HepG2 (cell line): Measurements from ENCODE around the gene AKAP7. TPM values are rescaled to one million over a fixed set of nuclear protein-coding genes. Genes with fewer than 3 reads are reported as not detected.

Experiments
- ATAC-seq: fragments of 200-7000 bp; cut with Tn5 transposase; 3 replicates; pipeline ENCODE4 v1.9.1; 2020; ENCODE audit warnings: mild to moderate bottlenecking, moderate library complexity
- BruUV-seq: library from RNA; stranded (reverse); fragments of 400-500 nt; replicated peaks from 2 replicates; lab custom pipeline; 2021; lab: Mats Ljungman, UMichigan
- CTCF ChIA-PET: fragments of 300-600 bp; formaldehyde crosslinking; extraction: SDS; loops from one replicate; lab custom pipeline; 2021; ENCODE audit warnings: low total read pairs, inconsistent platforms, low intra/inter-chr PET ratio; lab: Yijun Ruan, JAX
- POLR2A ChIA-PET: fragments of 350-600 bp; sonication (Branson Sonifier 250); formaldehyde crosslinking; loops from one replicate; lab custom pipeline; 2020; ENCODE audit warnings: antibody characterized with exemption, inconsistent platforms; lab: Yijun Ruan, JAX
- DNase-seq: peaks from one replicate; pipeline ENCODE4 v3.0.0-alpha.2; 2015; ENCODE audit warnings: low spot score
- FAIRE-seq: peaks from 3 replicates; lab custom pipeline; 2011; peaks lifted over from hg19 to GRCh38; lab: Jason Lieb, UNC
- H2AFZ ChIP-seq: one replicate; pipeline ENCODE4 v1.6.1; 2011; ENCODE audit warnings: low read length, inconsistent platforms
- H3K27ac ChIP-seq: fragments of 300-600 bp; 3 replicates; pipeline ENCODE4 v1.8.0; 2011; ENCODE audit warnings: mixed run types, mild to moderate bottlenecking, mixed read lengths, low read length, inconsistent platforms; ENCODE audit not compliant: insufficient read depth; ENCODE audit errors: extremely low read length
- H3K27me3 ChIP-seq, 2 experiments: fragments of 200-600 bp in 1 of 2; 2 replicates in 1 of 2; 3 replicates in 1 of 2; pipeline versions ENCODE4 v1.6.0 to v1.8.0; 2011; ENCODE audit warnings: low read length in 2 of 2, mild to moderate bottlenecking in 2 of 2, moderate library complexity in 2 of 2, inconsistent platforms in 1 of 2; ENCODE audit not compliant: insufficient read depth in 2 of 2, control insufficient read depth in 1 of 2
- H3K36me3 ChIP-seq, 2 experiments: fragments of 200-600 bp in 1 of 2; replicated peaks in 1 of 2; 2 replicates in 1 of 2; 3 replicates in 1 of 2; pipeline versions ENCODE4 v1.5.1 to v1.8.0; 2011; ENCODE audit warnings: low read length in 2 of 2, inconsistent platforms in 1 of 2; ENCODE audit not compliant: insufficient read depth in 2 of 2, control insufficient read depth in 1 of 2
- H3K4me1 ChIP-seq: 2 replicates; pipeline ENCODE4 v1.5.1; 2012; ENCODE audit warnings: low read length, inconsistent platforms; ENCODE audit not compliant: insufficient read depth
- H3K4me2 ChIP-seq: 2 replicates; pipeline ENCODE4 v1.6.0; 2011; ENCODE audit warnings: low read depth, low read length, inconsistent platforms
- H3K4me3 ChIP-seq, 3 experiments: fragments of 200-600 bp in 1 of 3; sonication (generic), shearing (Covaris generic) in 1 of 3; replicated peaks in 1 of 3; 2 replicates each; pipeline ENCODE4 v1.5.1; 2011 to 2016; ENCODE audit warnings: low read length in 3 of 3, inconsistent platforms in 2 of 3, low read depth in 2 of 3, mild to moderate bottlenecking in 2 of 3, control low read depth in 1 of 3, mixed read lengths in 1 of 3; ENCODE audit not compliant: insufficient read depth in 1 of 3
- H3K79me2 ChIP-seq: one replicate; pipeline ENCODE4 v1.6.1; 2011; ENCODE audit warnings: low read length, inconsistent platforms; ENCODE audit not compliant: insufficient read depth
- H3K9ac ChIP-seq: 2 replicates; pipeline ENCODE4 v1.6.0; 2011; ENCODE audit warnings: mild to moderate bottlenecking, low read depth, low read length, inconsistent platforms; ENCODE audit not compliant: insufficient read depth
- H3K9me3 ChIP-seq: 2 replicates; pipeline ENCODE4 v1.5.1; 2012; ENCODE audit warnings: mild to moderate bottlenecking, low read length
- H4K20me1 ChIP-seq: 2 replicates; pipeline ENCODE4 v1.6.0; 2011; ENCODE audit warnings: inconsistent platforms, mild to moderate bottlenecking, low read length, moderate library complexity; ENCODE audit not compliant: insufficient read depth
- ATF7 ChIP-seq, 2 experiments: fragments of 450-650 bp in 1 of 2; sonication (generic) in 1 of 2; formaldehyde crosslinking in 1 of 2; IDR thresholded peaks; 2 replicates each; pipeline versions ENCODE4 v1.4.0 to v1.6.1; 2016 to 2020; ENCODE audit warnings: antibody characterized with exemption in 1 of 2, mild to moderate bottlenecking in 1 of 2, missing genetic modification reagents in 1 of 2
- BCL6 ChIP-seq: IDR thresholded peaks from 2 replicates; pipeline ENCODE4 v1.6.1; 2016; ENCODE audit warnings: missing genetic modification reagents, missing compliant biosample characterization
- CEBPB ChIP-seq: IDR thresholded peaks from 2 replicates; pipeline ENCODE4 v1.6.1; 2011; ENCODE audit warnings: low read depth, low read length, improper control_type of control experiment, borderline replicate concordance
- HNF4A ChIP-seq: sonication (generic); formaldehyde crosslinking; IDR thresholded peaks from 2 replicates; pipeline ENCODE4 v1.4.0; 2020; ENCODE audit warnings: missing genetic modification reagents
- NFE2L2 ChIP-seq: fragments of 150-350 bp; IDR thresholded peaks from 2 replicates; pipeline ENCODE4 v1.6.1; 2014; ENCODE audit warnings: low read length
- ZNF33A ChIP-seq: sonication (generic); formaldehyde crosslinking; IDR thresholded peaks from 2 replicates; pipeline ENCODE4 v1.5.1; 2020; ENCODE audit warnings: missing genetic modification reagents, mild to moderate bottlenecking, moderate library complexity, borderline replicate concordance
- ZSCAN21 ChIP-seq: sonication (generic); formaldehyde crosslinking; IDR thresholded peaks from 2 replicates; pipeline ENCODE4 v1.8.0; 2022; ENCODE audit warnings: mild to moderate bottlenecking, missing genetic modification reagents, moderate library complexity, borderline replicate concordance
- WGBS: methylation state at CpG from one replicate; pipeline ENCODE4 v1.1.6; 2017; ENCODE audit warnings: low lambda C conversion rate; 5-methylcytosine and 5-hydroxymethylcytosine counted together
- in situ Hi-C: cut with HindIII; loops from 2 replicates; pipeline ENCODE4 v1.10.0; 2017; ENCODE audit warnings: low pct_unique_long_range_greater_than_20kb; ENCODE audit not compliant: extremely low pct_ligation_motif_present
- intact Hi-C: fragments of 100-400 bp; cut with micrococcal nuclease; formaldehyde crosslinking; loops from one replicate; pipeline ENCODE4 v1.10.0; 2022; ENCODE audit not compliant: unreplicated experiment
- polyA plus RNA-seq, 8 experiments: library from polyadenylated mRNA; depleted of rRNA in 3 of 8; stranded (reverse) in 7 of 8; unstranded in 1 of 8; fragments of >200 nt; fragmentation: Illumina TruSeq in 4 of 8; extraction: Trizol in 4 of 8; gene quantifications; 2 replicates each; pipeline versions ENCODE4 v1.2.1 to v1.2.3, GENCODE V29; 2011 to 2016; ENCODE audit warnings: low read depth in 4 of 8, missing spikeins in 1 of 8, mixed read lengths in 1 of 8; ENCODE audit not compliant: insufficient read depth in 1 of 8
- total RNA-seq, 5 experiments: library from RNA; depleted of rRNA; stranded (reverse); fragments of >200 nt; fragmentation: Illumina TruSeq; extraction: Trizol; gene quantifications; 2 replicates each; pipeline ENCODE4 v1.2.3, GENCODE V29; 2016; ENCODE audit warnings: low read depth in 1 of 5

The AKAP7 gene
- total and polyA plus RNA-seq, 2 of the 13 experiments (the other 11 are each of a cell fraction or from before 2014, with no cell fraction given): 3.6 to 11.7 TPM

GRCh38 chr6:131125431-131125830 lies 9.8 kb upstream of the AKAP7 start:
- no peak overlapping the region for H3K27ac ChIP-seq
- no peak overlapping the region for H3K4me3 ChIP-seq
- FAIRE-seq: no peak
- no peak for ATAC-seq
- H3K79me2 ChIP-seq: no peaks in the 10 kb centered on the region
- no peaks in the 10 kb centered on the region for H3K9me3 ChIP-seq
- peaks cover 8% of the 10 kb centered on the region for H3K4me1 ChIP-seq
- H3K27me3 ChIP-seq: no peaks in the 10 kb centered on the region; a peak in 1 of 5 replicates
- BruUV-seq: no TSS peak
- intact Hi-C loops (no loop called here), in situ Hi-C loops (no loop called here)
- ChIA-PET POLR2A (no interaction called here), CTCF (no interaction called here)
- H4K20me1 ChIP-seq: no peaks in the 10 kb centered on the region
- H3K9ac ChIP-seq: no peak overlapping the region
- H3K4me2 ChIP-seq: no peak overlapping the region
- TF ChIP-seq ZNF33A (CRISPR knock-in tag): no peak
- peak; percentile 13; the same call in 1 of the 2 replicates for TF ChIP-seq NFE2L2
- 63% methylated on average over 1 of the region's 1 CpG for WGBS
- no peak overlapping the region for H2AFZ ChIP-seq
- no peak for DNase-seq
- no peaks in the 10 kb centered on the region for H3K36me3 ChIP-seq

DNA sequence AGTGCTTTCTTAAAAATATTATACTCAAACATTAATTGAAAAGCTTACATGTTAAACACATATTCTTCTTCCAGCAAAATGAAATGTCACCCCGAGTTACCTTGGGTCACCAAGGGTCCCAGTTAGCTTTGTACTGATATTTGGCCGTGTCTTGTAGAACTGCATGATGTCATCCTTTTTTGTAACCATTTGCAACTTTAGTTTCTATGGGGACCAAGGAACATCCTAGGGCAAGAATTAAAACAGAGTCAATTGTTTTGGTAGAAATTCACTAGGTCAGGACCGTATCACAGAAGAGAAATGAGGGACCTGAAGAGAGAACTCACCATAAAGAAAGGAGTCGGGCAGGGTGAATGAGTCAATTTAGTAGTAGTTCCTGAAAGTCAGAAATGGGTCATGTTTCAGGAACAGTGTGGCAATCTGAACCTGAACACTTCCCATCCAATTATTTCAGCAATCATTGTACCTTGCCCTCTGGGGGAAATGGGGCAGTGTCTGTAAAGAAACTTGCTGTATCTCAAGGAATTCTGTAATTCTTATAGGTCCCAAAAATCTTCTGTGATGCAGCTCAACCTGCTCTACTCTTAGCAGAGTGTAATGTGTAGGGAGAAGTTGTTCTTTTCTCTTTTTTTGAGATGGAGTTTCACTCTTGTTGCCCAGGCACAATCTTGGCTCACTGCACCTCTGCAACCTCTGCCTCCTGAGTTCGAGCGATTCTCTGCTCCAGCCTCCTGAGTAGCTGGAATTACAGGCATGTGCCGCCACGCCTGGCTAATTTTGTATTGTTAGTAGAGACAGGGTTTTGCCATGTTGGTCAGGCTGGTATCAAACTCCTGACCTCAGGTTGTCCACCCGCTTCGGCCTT lies 5.3 kb upstream of the AKAP7 start:
- Histone ChIP-seq H3K4me3 (no peak overlapping the region), H3K4me2 (no peak overlapping the region), H3K36me3 (no peaks in the 10 kb centered on the region), H2AFZ (no peak overlapping the region), H3K9me3 (no peaks in the 10 kb centered on the region), H3K27ac (no peak overlapping the region), H3K27me3 (no peaks in the 10 kb centered on the region), H3K79me2 (no peaks in the 10 kb centered on the region), H3K9ac (no peak overlapping the region), H4K20me1 (no peaks in the 10 kb centered on the region), H3K4me1 (peaks cover 26% of the 10 kb centered on the region)
- DNase-seq (no peak), ATAC-seq (peak; percentile 44; the same call in 2 of the 3 replicates), FAIRE-seq (no peak)
- no TSS peak for BruUV-seq
- CTCF ChIA-PET: no interaction called here
- intact Hi-C loops: no loop called here
- 0 out of 2 replicates have a peak, but pooled peaks have one; percentile 32 for TF ChIP-seq HNF4A (CRISPR knock-in tag)
- peak; percentile 90 for TF ChIP-seq ATF7 (IDR thresholded peaks at IDR 0.05)
- TF ChIP-seq ATF7 (CRISPR knock-in tag; IDR thresholded peaks at IDR 0.05): no peak
- peak; percentile 82 for TF ChIP-seq BCL6
- TF ChIP-seq ZSCAN21 (CRISPR knock-in tag): no peak
- TF ChIP-seq CEBPB: 0 out of 2 replicates have a peak, but pooled peaks have one; percentile 11
- in situ Hi-C loops: no loop called here
- 53% methylated on average over 10 of the region's 10 CpGs for WGBS
- POLR2A ChIA-PET: no interaction called here
